Hematopoietic multipotent progenitor cell treated with erythropoietin and hydrocortisone succinate and interleukin-3 and kit ligand, for 4 days (in vitro differentiated cells): Measurements from ENCODE around the gene DZIP1.

Experiments used
- DNase-seq: peaks from one replicate; pipeline ENCODE4 v3.0.0-alpha.2; 2015

The DZIP1 gene

GRCh38 chr13:95544293-95544692 is 100.2 kb downstream of the DZIP1 start:
- DNase-seq: no peak

GRCh38 chr13:95541911-95542474 is 102.5 kb downstream of the DZIP1 start:
- DNase-seq: no peak

DNA sequence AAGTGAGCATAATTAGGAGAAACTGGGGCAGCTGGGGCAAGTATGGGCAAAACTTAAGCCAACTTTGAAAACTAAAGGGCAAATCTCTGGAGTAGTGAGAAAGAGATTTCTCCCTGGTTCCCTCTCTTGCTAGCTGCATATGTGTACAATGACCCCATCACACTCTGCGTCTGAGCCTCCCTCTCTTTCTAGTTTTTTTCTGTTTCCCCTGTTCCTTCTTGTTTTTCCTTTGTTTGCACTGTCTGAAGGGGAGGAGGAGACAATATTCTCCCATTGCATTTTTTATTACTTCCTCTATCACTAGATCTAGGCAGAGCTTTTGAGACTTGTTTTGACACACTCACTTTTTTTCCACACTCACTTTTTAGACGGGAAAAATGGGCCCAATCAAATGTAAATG is 103.2 kb downstream of the DZIP1 start:
- no peak for DNase-seq

- no peak for DNase-seq
Measured at GRCh38 chr13:95540888-95541287, 103.6 kb downstream of the DZIP1 start.

DNA sequence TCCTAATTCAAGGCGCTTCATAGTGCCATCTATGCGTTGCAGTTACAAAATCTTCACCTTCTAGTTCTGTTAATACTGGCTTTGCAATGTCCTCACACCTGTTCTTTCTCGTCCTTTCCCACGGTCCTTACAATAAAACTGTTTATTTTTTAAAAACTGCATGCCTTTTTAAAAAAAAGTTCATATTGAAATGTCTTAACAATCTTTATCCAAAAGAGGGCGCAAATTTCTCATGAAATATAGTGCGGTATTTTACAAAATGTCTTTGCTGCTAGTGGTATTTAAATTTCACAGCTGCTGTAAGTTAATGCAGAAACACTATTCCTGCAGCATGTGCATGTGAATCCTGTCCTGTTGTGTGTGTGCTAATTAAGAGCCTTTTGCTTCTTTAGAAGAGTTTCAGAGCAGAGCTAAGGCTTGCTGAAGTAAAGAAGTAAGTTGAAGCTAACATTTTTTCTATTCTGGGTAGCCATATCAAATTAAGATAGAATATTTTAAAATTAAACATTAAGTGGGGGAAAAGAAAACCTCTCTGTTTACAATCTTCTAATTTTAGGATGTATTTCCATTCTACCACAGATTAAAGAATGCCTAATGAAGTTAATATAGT is 107.8 kb downstream of the DZIP1 start:
- peak; percentile 81 for DNase-seq

DNA sequence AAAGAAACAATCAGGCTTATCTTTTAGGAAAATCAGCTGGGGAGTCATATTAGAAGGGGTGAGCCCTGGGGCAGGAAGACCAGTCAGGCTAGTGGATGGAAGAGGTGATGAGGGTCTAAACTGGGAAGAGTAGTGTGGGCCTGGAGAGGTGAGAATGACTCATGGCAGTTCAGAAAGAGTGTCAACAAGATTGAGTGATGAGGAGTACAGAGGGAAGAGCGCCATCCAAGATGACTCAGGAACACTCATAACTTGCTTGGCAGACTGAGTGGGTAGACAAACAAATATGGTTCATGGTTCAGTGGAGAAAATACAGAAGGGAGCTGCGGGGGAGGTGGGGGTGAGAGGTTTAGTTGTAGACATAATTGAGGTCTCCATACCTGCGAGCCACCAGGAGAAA is 109.3 kb downstream of the DZIP1 start:
- DNase-seq: no peak

- DNase-seq: no peak
Measured at GRCh38 chr13:95533545-95534160, 110.9 kb downstream of the DZIP1 start.

DNA sequence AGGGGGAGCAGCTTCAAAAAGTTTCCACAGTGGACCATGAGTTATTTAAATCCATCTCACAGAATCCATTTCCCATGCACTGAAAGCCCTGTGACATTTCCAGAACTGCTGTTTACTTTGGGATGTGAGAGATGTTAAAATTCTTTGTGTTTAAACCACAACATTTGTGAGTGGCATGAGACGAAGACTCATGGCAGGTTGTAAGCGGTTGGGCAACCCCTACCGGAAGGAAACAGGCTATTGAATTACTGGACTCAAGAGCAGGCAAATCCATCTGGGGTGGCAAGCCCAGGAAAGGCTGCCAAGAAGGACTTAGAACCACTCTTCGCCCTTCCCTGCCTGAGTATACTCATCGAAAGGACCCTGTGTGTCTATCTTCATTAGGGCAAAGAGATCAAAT is 114.3 kb downstream of the DZIP1 start:
- DNase-seq: peak; percentile 74
